ENCODE results near the gene VEZT.
A peak's percentile ranks its signal among the peaks of the same experiment; 100 is the strongest.

Gene VEZT

GRCh38 chr12:95277139-95277538 lies 59.5 kb downstream of the VEZT start:
- no peak for TF ChIP-seq CTCF (IDR thresholded peaks at IDR 0.05; ENCODE audit: unreplicated experiment in 3 of 3)
- Mint-ChIP-seq H3K4me1 (no peaks in the 10 kb centered on the region), H3K27ac (no peak overlapping the region), H3K4me3 (no peak overlapping the region), H3K9me3 (no peaks in the 10 kb centered on the region), H3K27me3 (ENCODE audit: low read depth) (no peaks in the 10 kb centered on the region), H3K36me3 (ENCODE audit: low read depth) (peaks cover 50% of the 10 kb centered on the region)

GRCh38 chr12:95279856-95280255 lies 62.2 kb downstream of the VEZT start:
- Mint-ChIP-seq H3K4me3 (no peak overlapping the region), H3K4me1 (no peaks in the 10 kb centered on the region), H3K36me3 (ENCODE audit: low read depth) (peaks cover 60% of the 10 kb centered on the region), H3K27me3 (ENCODE audit: low read depth) (no peaks in the 10 kb centered on the region), H3K27ac (no peak overlapping the region), H3K9me3 (no peaks in the 10 kb centered on the region)
- no peak for TF ChIP-seq CTCF (IDR thresholded peaks at IDR 0.05; ENCODE audit: unreplicated experiment in 3 of 3)

- TF ChIP-seq CTCF (IDR thresholded peaks at IDR 0.05; ENCODE audit: unreplicated experiment in 3 of 3) = no peak
- Mint-ChIP-seq H3K9me3 (no peaks in the 10 kb centered on the region), H3K27me3 (ENCODE audit: low read depth) (no peaks in the 10 kb centered on the region), H3K4me1 (no peaks in the 10 kb centered on the region), H3K36me3 (ENCODE audit: low read depth) (peaks cover 60% of the 10 kb centered on the region), H3K4me3 (no peak overlapping the region), H3K27ac (no peak overlapping the region)
These were observed 64.7 kb downstream of the VEZT start for GRCh38 chr12:95282266-95282665.

- TF ChIP-seq CTCF (IDR thresholded peaks at IDR 0.05; ENCODE audit: unreplicated experiment in 3 of 3) = no peak
- no peak overlapping the region for H3K4me3 Mint-ChIP-seq
- H3K9me3 Mint-ChIP-seq = no peaks in the 10 kb centered on the region
- H3K4me1 Mint-ChIP-seq = no peaks in the 10 kb centered on the region
- H3K27me3 Mint-ChIP-seq (ENCODE audit: low read depth) = no peaks in the 10 kb centered on the region
- no peak overlapping the region for H3K27ac Mint-ChIP-seq
- peaks cover 62% of the 10 kb centered on the region for H3K36me3 Mint-ChIP-seq (ENCODE audit: low read depth)
These were observed 65.8 kb downstream of the VEZT start for GRCh38 chr12:95283371-95283770.

GRCh38 chr12:95286713-95287112 lies 69.1 kb downstream of the VEZT start:
- Mint-ChIP-seq H3K9me3 (no peaks in the 10 kb centered on the region), H3K36me3 (ENCODE audit: low read depth) (peaks cover 69% of the 10 kb centered on the region), H3K4me3 (no peak overlapping the region), H3K27ac (peak overlapping the region in 2 of 3 experiments; percentile 14 to 64), H3K4me1 (no peaks in the 10 kb centered on the region), H3K27me3 (ENCODE audit: low read depth) (no peaks in the 10 kb centered on the region)
- TF ChIP-seq CTCF (IDR thresholded peaks at IDR 0.05; ENCODE audit: unreplicated experiment in 3 of 3) = no peak

GRCh38 chr12:95291501-95291900 lies 73.9 kb downstream of the VEZT start:
- Mint-ChIP-seq H3K4me3 (no peak overlapping the region), H3K27me3 (ENCODE audit: low read depth) (no peaks in the 10 kb centered on the region), H3K9me3 (no peaks in the 10 kb centered on the region), H3K27ac (peak overlapping the region in 2 of 3 experiments; percentile 39 to 74), H3K4me1 (no peaks in the 10 kb centered on the region), H3K36me3 (ENCODE audit: low read depth) (peaks cover 59% of the 10 kb centered on the region)
- TF ChIP-seq CTCF (IDR thresholded peaks at IDR 0.05; ENCODE audit: unreplicated experiment in 3 of 3) = no peak
